Psoas muscle (tissue), 8 donors: ENCODE data around the gene KIAA0825. TPM values are rescaled to one million over a fixed set of nuclear protein-coding genes. Genes with fewer than 3 reads are reported as not detected.

Experiments used
- ATAC-seq, 4 donors: fragments of 200-7000 bp; cut with Tn5 transposase; one replicate each; pipeline ENCODE4 v1.9.1; 2020; ENCODE audit warnings: moderate library complexity in 3 of 4, mild to moderate bottlenecking in 2 of 4
- DNase-seq, 2 donors: peaks; one replicate each; pipeline ENCODE4 v3.0.0-alpha.2; 2020
- H3K27ac ChIP-seq: fragments of 200-600 bp; one replicate; pipeline ENCODE4 v1.8.0; 2022
- H3K27me3 ChIP-seq, 3 donors: fragments of 200-600 bp in 1 of 3; one replicate each; pipeline versions ENCODE4 v1.6.1 to v1.8.0; 2013 to 2022; ENCODE audit warnings: low read length in 2 of 3, mild to moderate bottlenecking in 2 of 3, moderate library complexity in 1 of 3; ENCODE audit not compliant: insufficient read depth in 3 of 3
- H3K36me3 ChIP-seq, 2 donors: fragments of 200-600 bp in 1 of 2; one replicate each; pipeline versions ENCODE4 v1.6.1 to v1.8.0; 2013 to 2022; ENCODE audit warnings: low read depth in 1 of 2, mild to moderate bottlenecking in 1 of 2, moderate library complexity in 1 of 2; ENCODE audit not compliant: insufficient read depth in 1 of 2
- H3K4me1 ChIP-seq: fragments of 200-600 bp; one replicate; pipeline ENCODE4 v1.8.0; 2022
- H3K4me3 ChIP-seq: fragments of 200-600 bp; one replicate; pipeline ENCODE4 v1.8.0; 2022; ENCODE audit warnings: mild to moderate bottlenecking
- H3K9me3 ChIP-seq: fragments of 200-600 bp; one replicate; pipeline ENCODE4 v1.8.0; 2022
- WGBS, 3 donors: extraction: QIAGEN DNeasy Blood & Tissue Kit; methylation state at CpG; one replicate each; pipeline versions ENCODE4 v1.1.6 to v1.1.7; 2013; 5-methylcytosine and 5-hydroxymethylcytosine counted together
- intact Hi-C, 2 donors: fragments of 100-400 bp; cut with DNase I; formaldehyde crosslinking; loops; one replicate each; pipeline versions ENCODE4 v1.11.0 to v1.14.2; 2022
- long read RNA-seq, 2 donors: library from polyadenylated mRNA; unstranded; transcript quantifications; one replicate each; pipeline ENCODE4 v2.0.0, GENCODE V29; 2021
- polyA plus RNA-seq, 3 donors: library from polyadenylated mRNA; stranded (reverse); fragments of 200-250 nt; gene quantifications; one replicate each; pipeline ENCODE4 v1.2.3, GENCODE V29; 2013
- total RNA-seq, 4 donors: library from RNA; stranded (reverse); fragmentation: NEBNext Ultra II Directional in 2 of 4; extraction: Animal tissue kit (Norgen Biotek cat#: 25700) in 2 of 4; gene quantifications; one replicate each; pipeline versions ENCODE4 v1.2.1 to v1.2.4, GENCODE V29; 2021 to 2023
- TF ChIP-seq, protein P1 (sequence below): fragments of 200-600 bp; IDR thresholded peaks from one replicate; pipeline ENCODE4 v1.8.0; 2022; ENCODE audit warnings: antibody characterized with exemption
- donor health status: healthy with polysubstance abuse.
- donor health status: DM: no; HTN: no; CAD: no; lungs with moderate emphysema.
- donor health status: Bipolar disorder and iron deficiency.
- donor health status: healthy.
- donor health status: DM: yes; HTN: yes; CAD: no.
- donor health status: DM: no; HTN: no; CAD: no.
- donor health status: DM: no; HTN: no; CAD: no.
- donor health status: DM: yes; HTN: yes; CAD: no.

Gene KIAA0825
- total RNA-seq = 1 to 10 TPM in 3 of 4 donors, under 1 TPM in 1; 0.54 to 1.5 (median 1.2) TPM
- 1 to 10 TPM in 1 of 3 donors, under 1 TPM in 2; 0.41 to 1.1 (median 0.57) TPM for polyA plus RNA-seq
- long read RNA-seq, donor 1 = 0 reads
- long read RNA-seq, donor 2, partial matches to known transcripts = 1 of 2 reads
- long read RNA-seq, donor 2, other reads (novel, unspliced or antisense) = 1 of 2 reads

DNA sequence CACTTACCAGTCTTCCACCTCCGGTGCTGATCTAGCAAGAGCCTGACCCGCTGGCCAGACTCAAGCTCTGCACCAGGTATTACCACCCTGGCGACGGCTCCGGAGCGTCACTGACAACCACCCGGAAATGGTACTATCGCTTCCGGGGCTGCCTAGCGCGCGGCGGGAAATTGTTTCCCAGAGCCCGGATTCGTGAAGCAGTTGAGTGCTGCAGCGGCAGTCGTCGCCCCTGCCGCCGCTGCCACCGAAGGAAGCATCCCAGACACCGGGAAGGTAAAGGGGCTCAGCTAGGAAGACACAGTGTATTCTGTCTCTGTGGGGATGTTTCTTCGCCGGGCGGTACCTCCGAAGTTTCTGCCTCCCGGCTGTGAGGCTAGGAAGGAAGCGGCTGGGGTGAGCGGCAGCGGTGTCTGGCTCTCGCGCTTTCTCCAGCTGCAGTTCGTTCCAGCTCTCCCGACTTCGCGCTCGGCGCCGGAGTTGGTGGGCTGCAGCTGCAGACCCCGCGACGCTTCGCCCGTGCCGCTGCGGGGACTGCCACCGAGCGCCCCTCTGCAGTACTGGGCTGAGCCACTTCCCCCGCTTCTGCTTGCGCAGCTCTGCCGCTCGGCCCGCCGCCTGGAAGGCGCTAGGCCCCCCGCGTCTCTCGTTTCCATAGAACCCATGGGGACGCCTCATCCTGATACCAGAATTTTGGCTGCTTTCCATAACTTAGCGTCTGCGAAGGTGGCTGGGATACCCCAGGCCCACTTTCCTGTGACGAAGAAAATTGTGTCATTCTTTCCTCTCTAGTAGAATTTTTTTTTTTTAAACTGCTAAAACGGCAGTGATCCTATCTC, at the start of gene KIAA0825, which contains the start of gene SLF1:
TSS of gene KIAA0825 (minus strand) at position 112 of the 836 bp plus-strand sequence. CDS start 81,478 bp downstream, outside the sequence.
TSS of gene SLF1 (plus strand) at position 177 of the 836 bp plus-strand sequence. CDS start 10,142 bp downstream, outside the sequence.
- Histone ChIP-seq H3K27ac (peak within 1 kb of the TSS; percentile 67), H3K27me3 (no peaks in the 10 kb centered on the region), H3K4me1 (peaks cover 15% of the 10 kb centered on the region), H3K36me3 (no peaks in the 10 kb centered on the region), H3K4me3 (peak within 1 kb of the TSS; percentile 81), H3K9me3 (no peaks in the 10 kb centered on the region)
- TF ChIP-seq, protein P1, sequence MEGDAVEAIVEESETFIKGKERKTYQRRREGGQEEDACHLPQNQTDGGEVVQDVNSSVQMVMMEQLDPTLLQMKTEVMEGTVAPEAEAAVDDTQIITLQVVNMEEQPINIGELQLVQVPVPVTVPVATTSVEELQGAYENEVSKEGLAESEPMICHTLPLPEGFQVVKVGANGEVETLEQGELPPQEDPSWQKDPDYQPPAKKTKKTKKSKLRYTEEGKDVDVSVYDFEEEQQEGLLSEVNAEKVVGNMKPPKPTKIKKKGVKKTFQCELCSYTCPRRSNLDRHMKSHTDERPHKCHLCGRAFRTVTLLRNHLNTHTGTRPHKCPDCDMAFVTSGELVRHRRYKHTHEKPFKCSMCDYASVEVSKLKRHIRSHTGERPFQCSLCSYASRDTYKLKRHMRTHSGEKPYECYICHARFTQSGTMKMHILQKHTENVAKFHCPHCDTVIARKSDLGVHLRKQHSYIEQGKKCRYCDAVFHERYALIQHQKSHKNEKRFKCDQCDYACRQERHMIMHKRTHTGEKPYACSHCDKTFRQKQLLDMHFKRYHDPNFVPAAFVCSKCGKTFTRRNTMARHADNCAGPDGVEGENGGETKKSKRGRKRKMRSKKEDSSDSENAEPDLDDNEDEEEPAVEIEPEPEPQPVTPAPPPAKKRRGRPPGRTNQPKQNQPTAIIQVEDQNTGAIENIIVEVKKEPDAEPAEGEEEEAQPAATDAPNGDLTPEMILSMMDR = no peak
- intact Hi-C loops = no loop called here
- DNase-seq (peak; percentile 87 to 92), ATAC-seq (peak; percentile 96 to 100 (median 99))
- WGBS, 3 donors = 0 to 1% (median 0%) methylated on average over 53 to 63 of the region's 63 CpGs

GRCh38 chr5:94667937-94668336, 49.5 kb upstream of the KIAA0825 start:
- H3K36me3 ChIP-seq = peaks cover 0 to 8% of the 10 kb centered on the region in 2 donors
- no peak for DNase-seq
- no peak for ATAC-seq
- intact Hi-C loops = no loop called here
- no peaks in the 10 kb centered on the region for H3K27me3 ChIP-seq
- H3K4me1 ChIP-seq = no peaks in the 10 kb centered on the region
- no peaks in the 10 kb centered on the region for H3K9me3 ChIP-seq
- H3K4me3 ChIP-seq = no peak overlapping the region
- 95 to 100% (median 97%) methylated on average over 3 of the region's 3 CpGs for WGBS, 3 donors
- H3K27ac ChIP-seq = no peak overlapping the region
- TF ChIP-seq, protein P1 = no peak

- H3K27ac ChIP-seq = no peak overlapping the region
- TF ChIP-seq, protein P1 = no peak
- 64 to 73% (median 67%) methylated on average over 3 of the region's 3 CpGs for WGBS, 3 donors
- ATAC-seq (no peak), DNase-seq (no peak)
- H3K9me3 ChIP-seq = peaks cover 10% of the 10 kb centered on the region
- no peaks in the 10 kb centered on the region for H3K4me1 ChIP-seq
- H3K27me3 ChIP-seq = no peaks in the 10 kb centered on the region
- intact Hi-C loops = no loop called here
- H3K4me3 ChIP-seq = no peak overlapping the region
- H3K36me3 ChIP-seq = peaks cover 0 to 8% of the 10 kb centered on the region in 2 donors
Observed at GRCh38 chr5:94661086-94661485, 42.7 kb upstream of the KIAA0825 start.

DNA sequence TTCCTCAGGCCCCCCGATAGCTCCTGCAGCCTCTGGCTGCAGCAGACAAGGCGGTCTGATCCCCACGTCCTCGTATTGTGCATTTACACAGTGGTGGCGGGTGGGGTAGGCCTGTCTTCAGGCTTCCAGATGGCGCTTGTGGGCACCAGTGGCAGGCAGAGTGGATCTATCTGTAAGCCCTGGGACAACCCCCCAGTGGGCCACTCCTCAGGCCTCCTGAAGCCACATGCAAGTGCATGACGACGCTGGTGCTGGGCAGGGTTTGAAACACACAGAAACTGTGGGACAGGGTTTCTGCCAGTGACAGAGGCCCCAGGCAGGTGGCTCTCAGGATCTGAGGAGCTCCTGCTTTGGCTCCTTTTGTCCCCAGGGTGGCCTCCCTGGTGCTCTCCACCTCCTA, 42.1 kb upstream of the KIAA0825 start:
- DNase-seq (no peak), ATAC-seq (no peak)
- TF ChIP-seq, protein P1 = no peak
- no peak overlapping the region for H3K4me3 ChIP-seq
- peaks cover 11% of the 10 kb centered on the region for H3K9me3 ChIP-seq
- 97 to 99% (median 99%) methylated on average over 8 of the region's 8 CpGs for WGBS, 3 donors
- intact Hi-C loops = no loop called here
- no peaks in the 10 kb centered on the region for H3K4me1 ChIP-seq
- peaks cover 0 to 8% of the 10 kb centered on the region in 2 donors for H3K36me3 ChIP-seq
- H3K27ac ChIP-seq = no peak overlapping the region
- H3K27me3 ChIP-seq = no peaks in the 10 kb centered on the region
